HepG2 (cell line): Measurements from ENCODE around the gene BSN. TPM values are rescaled to one million over a fixed set of nuclear protein-coding genes. Genes with fewer than 3 reads are reported as not detected.

ENCODE experiments used
- ARID2 ChIP-seq: sonication (generic); formaldehyde crosslinking; IDR thresholded peaks from 2 replicates; pipeline ENCODE4 v1.8.1; 2022; ENCODE audit warnings: mild to moderate bottlenecking, missing genetic modification reagents, borderline replicate concordance
- ARID4A ChIP-seq: sonication (generic); formaldehyde crosslinking; IDR thresholded peaks from 2 replicates; pipeline ENCODE4 v1.5.0; 2020; ENCODE audit warnings: mild to moderate bottlenecking, missing genetic modification reagents, borderline replicate concordance
- CHD4 ChIP-seq: fragments of 200-600 bp; sonication (generic); IDR thresholded peaks from 2 replicates; pipeline ENCODE4 v1.7.0; 2017; ENCODE audit warnings: mild to moderate bottlenecking, low read length, borderline replicate concordance
- ESRRA ChIP-seq: sonication (generic); formaldehyde crosslinking; IDR thresholded peaks from 2 replicates; pipeline ENCODE4 v1.5.1; 2020; ENCODE audit warnings: mild to moderate bottlenecking, low read depth, missing genetic modification reagents
- FOXK2 ChIP-seq: fragments of 450-650 bp; IDR thresholded peaks from 2 replicates; pipeline ENCODE4 v1.6.1; 2016
- KLF12 ChIP-seq: sonication (generic); formaldehyde crosslinking; IDR thresholded peaks from 2 replicates; pipeline ENCODE4 v1.4.0; 2020; ENCODE audit warnings: missing genetic modification reagents, borderline replicate concordance
- MIER3 ChIP-seq: IDR thresholded peaks from 2 replicates; pipeline ENCODE4 v1.6.1; 2016; ENCODE audit warnings: missing compliant biosample characterization, borderline replicate concordance
- MIXL1 ChIP-seq: IDR thresholded peaks from 2 replicates; pipeline ENCODE4 v1.6.1; 2016
- NR3C1 ChIP-seq: sonication (generic); formaldehyde crosslinking; IDR thresholded peaks from 2 replicates; pipeline ENCODE4 v1.4.0; 2020; ENCODE audit warnings: missing genetic modification reagents
- RERE ChIP-seq: IDR thresholded peaks from 2 replicates; pipeline ENCODE4 v1.6.1; 2016; ENCODE audit warnings: low read depth, missing genetic modification reagents, missing compliant biosample characterization
- RNF2 ChIP-seq: fragments of 450-650 bp; conservative IDR thresholded peaks from 2 replicates; pipeline ENCODE4 v1.6.1; 2016; ENCODE audit warnings: low read depth
- SMAD1 ChIP-seq: sonication (generic); formaldehyde crosslinking; IDR thresholded peaks from 2 replicates; pipeline ENCODE4 v1.4.0; 2020; ENCODE audit warnings: missing genetic modification reagents, low read depth, mild to moderate bottlenecking, borderline replicate concordance
- TEAD3 ChIP-seq: optimal IDR thresholded peaks from 2 replicates; pipeline ENCODE3; 2016; ENCODE audit warnings: borderline replicate concordance
- ZFP41 ChIP-seq: sonication (generic); formaldehyde crosslinking; IDR thresholded peaks from 2 replicates; pipeline ENCODE4 v1.4.0; 2020; ENCODE audit warnings: mild to moderate bottlenecking, missing genetic modification reagents, borderline replicate concordance
- ZNF44 ChIP-seq: sonication (generic); formaldehyde crosslinking; IDR thresholded peaks from 2 replicates; pipeline ENCODE4 v1.5.1; 2020; ENCODE audit warnings: mild to moderate bottlenecking, missing genetic modification reagents
- ZNF530 ChIP-seq: sonication (generic); formaldehyde crosslinking; IDR thresholded peaks from 2 replicates; pipeline ENCODE4 v1.5.0; 2020; ENCODE audit warnings: low read depth, mild to moderate bottlenecking, missing genetic modification reagents
- ZNF580 ChIP-seq: IDR thresholded peaks from 2 replicates; pipeline ENCODE4 v1.6.1; 2016; ENCODE audit warnings: low read depth, borderline replicate concordance
- ZNF710 ChIP-seq: sonication (generic); formaldehyde crosslinking; IDR thresholded peaks from 2 replicates; pipeline ENCODE4 v1.5.0; 2020; ENCODE audit warnings: mild to moderate bottlenecking, missing genetic modification reagents, borderline replicate concordance
- ZNF749 ChIP-seq: sonication (generic); formaldehyde crosslinking; IDR thresholded peaks from 2 replicates; pipeline ENCODE4 v1.8.0; 2022; ENCODE audit warnings: mild to moderate bottlenecking, missing genetic modification reagents, moderate library complexity, borderline replicate concordance
- polyA plus RNA-seq, 8 experiments: library from polyadenylated mRNA; depleted of rRNA in 3 of 8; stranded (reverse) in 7 of 8; unstranded in 1 of 8; fragments of >200 nt; fragmentation: Illumina TruSeq in 4 of 8; extraction: Trizol in 4 of 8; gene quantifications; 2 replicates each; pipeline versions ENCODE4 v1.2.1 to v1.2.3, GENCODE V29; 2011 to 2016; ENCODE audit warnings: low read depth in 4 of 8, missing spikeins in 1 of 8, mixed read lengths in 1 of 8; ENCODE audit not compliant: insufficient read depth in 1 of 8
- total RNA-seq, 5 experiments: library from RNA; depleted of rRNA; stranded (reverse); fragments of >200 nt; fragmentation: Illumina TruSeq; extraction: Trizol; gene quantifications; 2 replicates each; pipeline ENCODE4 v1.2.3, GENCODE V29; 2016; ENCODE audit warnings: low read depth in 1 of 5

The BSN gene
- total and polyA plus RNA-seq, 2 of the 13 experiments (the other 11 are each of a cell fraction or from before 2014, with no cell fraction given): 0.42 to 0.86 TPM

GRCh38 chr3:49701388-49702077 is 147.3 kb downstream of the BSN start (continued):
- TF ChIP-seq SMAD1 (CRISPR knock-in tag) (no peak), MIER3 (CRISPR knock-in tag) (no peak), CHD4 (no peak), ZNF749 (CRISPR knock-in tag) (no peak), RERE (CRISPR knock-in tag) (no peak), TEAD3 (CRISPR knock-in tag) (peak; percentile 92), ZNF710 (no peak), RNF2 (no peak), ZFP41 (CRISPR knock-in tag) (no peak), ZNF580 (CRISPR knock-in tag) (no peak), ESRRA (CRISPR knock-in tag) (no peak), ARID4A (CRISPR knock-in tag) (no peak), MIXL1 (CRISPR knock-in tag) (no peak), ZNF44 (CRISPR knock-in tag) (no peak), NR3C1 (no peak), ARID2 (CRISPR knock-in tag) (no peak), KLF12 (CRISPR knock-in tag) (no peak), FOXK2 (no peak), ZNF530 (CRISPR knock-in tag) (no peak)
